Activated CD8-positive, alpha-beta memory T cell treated with anti-CD3 and anti-CD28 coated beads, Interleukin-2, amount 50 U/mL, for 1 hour (primary cell): ENCODE data around the gene KDM6B.
"Not testable (repeated sequence)": the region's sequence is repeated elsewhere in the genome, so short reads cannot be mapped to it uniquely, and the experiment has no call there.

Experiments
- DNase-seq: peaks from one replicate; pipeline ENCODE4 v3.0.0-alpha.2; 2020; ENCODE audit errors: extremely low read depth

Gene KDM6B

GRCh38 chr17:7852262-7852670 is 18.2 kb downstream of the KDM6B start:
- no peak for DNase-seq

DNA sequence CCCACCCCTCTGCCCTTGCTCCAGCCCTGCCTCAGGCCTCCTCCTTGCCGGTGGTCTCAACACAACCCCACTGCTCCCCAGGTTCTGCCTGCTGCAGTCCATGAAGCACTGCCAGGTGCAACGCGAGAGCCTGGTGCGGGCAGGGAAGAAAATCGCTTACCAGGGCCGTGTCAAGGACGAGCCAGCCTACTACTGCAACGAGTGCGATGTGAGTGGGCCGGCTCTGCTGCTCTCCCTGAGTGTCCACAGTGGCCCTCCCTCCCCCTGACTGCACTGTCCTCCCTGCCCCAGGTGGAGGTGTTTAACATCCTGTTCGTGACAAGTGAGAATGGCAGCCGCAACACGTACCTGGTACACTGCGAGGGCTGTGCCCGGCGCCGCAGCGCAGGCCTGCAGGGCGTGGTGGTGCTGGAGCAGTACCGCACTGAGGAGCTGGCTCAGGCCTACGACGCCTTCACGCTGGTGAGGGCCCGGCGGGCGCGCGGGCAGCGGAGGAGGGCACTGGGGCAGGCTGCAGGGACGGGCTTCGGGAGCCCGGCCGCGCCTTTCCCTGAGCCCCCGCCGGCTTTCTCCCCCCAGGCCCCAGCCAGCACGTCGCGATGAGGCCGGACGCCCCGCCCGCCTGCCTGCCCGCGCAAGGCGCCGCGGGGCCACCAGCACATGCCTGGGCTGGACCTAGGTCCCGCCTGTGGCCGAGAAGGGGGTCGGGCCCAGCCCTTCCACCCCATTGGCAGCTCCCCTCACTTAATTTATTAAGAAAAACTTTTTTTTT is 19.1 kb downstream of the KDM6B start:
- no peak for DNase-seq

- no peak for DNase-seq
Measured at GRCh38 chr17:7853691-7854038, 19.6 kb downstream of the KDM6B start.

DNA sequence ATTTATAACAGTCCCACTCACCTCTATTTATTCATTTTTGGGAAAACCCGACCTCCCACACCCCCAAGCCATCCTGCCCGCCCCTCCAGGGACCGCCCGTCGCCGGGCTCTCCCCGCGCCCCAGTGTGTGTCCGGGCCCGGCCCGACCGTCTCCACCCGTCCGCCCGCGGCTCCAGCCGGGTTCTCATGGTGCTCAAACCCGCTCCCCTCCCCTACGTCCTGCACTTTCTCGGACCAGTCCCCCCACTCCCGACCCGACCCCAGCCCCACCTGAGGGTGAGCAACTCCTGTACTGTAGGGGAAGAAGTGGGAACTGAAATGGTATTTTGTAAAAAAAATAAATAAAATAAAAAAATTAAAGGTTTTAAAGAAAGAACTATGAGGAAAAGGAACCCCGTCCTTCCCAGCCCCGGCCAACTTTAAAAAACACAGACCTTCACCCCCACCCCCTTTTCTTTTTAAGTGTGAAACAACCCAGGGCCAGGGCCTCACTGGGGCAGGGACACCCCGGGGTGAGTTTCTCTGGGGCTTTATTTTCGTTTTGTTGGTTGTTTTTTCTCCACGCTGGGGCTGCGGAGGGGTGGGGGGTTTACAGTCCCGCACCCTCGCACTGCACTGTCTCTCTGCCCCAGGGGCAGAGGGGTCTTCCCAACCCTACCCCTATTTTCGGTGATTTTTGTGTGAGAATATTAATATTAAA is 20.2 kb downstream of the KDM6B start:
- no peak for DNase-seq

DNA sequence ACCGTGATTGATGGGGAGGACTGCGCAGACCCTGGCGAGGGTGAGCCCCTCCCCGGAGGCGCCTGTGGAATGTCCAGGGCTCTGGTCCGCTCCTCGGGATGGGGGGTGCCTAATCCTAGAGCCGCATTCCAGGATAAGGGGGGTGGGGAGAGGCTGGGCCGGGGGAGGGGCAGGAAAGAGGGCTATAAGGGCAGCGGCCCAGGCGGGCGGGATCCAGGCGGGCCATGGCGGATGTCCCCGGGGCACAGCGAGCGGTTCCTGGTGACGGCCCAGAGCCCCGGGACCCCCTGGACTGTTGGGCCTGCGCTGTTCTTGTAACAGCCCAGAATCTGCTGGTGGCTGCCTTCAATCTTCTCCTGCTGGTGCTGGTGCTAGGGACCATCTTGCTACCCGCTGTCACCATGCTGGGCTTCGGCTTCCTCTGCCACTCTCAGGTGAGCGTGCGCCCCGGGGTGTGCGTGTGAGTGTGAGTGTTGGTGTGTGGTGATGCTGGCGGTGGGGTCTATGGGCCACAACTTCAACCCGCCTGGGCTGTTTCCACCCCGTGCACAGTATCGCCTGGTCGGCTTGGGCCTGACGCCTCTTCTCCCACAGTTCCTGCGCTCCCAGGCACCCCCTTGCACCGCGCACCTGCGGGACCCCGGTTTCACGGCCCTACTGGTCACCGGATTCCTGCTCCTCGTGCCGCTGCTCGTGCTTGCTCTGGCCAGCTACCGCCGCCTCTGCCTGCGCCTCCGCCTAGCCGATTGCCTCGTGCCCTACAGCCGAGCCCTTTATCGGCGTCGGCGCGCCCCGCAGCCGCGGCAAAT is 21.0 kb downstream of the KDM6B start, which contains the start of gene TMEM88:
Gene TMEM88, plus strand, starts transcription at position 216 of the 809 bp plus-strand sequence. Its CDS starts 9 bp downstream, at position 225.
- DNase-seq: no peak

DNA sequence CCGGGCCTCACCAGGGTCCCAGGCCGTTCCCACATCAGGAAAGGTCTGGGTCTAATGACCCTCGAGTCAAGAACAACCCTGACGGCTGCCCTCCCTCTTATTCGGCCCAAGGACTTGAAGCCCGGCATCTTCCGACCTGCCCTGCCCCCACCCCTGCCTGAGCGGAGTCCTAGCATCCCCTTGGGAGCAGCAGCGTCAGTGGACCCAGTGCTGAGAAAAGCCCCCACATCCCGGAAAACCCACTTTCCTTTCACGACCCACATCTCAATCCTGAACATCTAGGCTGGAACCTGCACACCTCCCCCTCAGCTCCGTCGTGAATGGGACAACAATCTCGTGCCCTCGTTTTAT is 21.6 kb downstream of the KDM6B start:
- DNase-seq: no peak

DNA sequence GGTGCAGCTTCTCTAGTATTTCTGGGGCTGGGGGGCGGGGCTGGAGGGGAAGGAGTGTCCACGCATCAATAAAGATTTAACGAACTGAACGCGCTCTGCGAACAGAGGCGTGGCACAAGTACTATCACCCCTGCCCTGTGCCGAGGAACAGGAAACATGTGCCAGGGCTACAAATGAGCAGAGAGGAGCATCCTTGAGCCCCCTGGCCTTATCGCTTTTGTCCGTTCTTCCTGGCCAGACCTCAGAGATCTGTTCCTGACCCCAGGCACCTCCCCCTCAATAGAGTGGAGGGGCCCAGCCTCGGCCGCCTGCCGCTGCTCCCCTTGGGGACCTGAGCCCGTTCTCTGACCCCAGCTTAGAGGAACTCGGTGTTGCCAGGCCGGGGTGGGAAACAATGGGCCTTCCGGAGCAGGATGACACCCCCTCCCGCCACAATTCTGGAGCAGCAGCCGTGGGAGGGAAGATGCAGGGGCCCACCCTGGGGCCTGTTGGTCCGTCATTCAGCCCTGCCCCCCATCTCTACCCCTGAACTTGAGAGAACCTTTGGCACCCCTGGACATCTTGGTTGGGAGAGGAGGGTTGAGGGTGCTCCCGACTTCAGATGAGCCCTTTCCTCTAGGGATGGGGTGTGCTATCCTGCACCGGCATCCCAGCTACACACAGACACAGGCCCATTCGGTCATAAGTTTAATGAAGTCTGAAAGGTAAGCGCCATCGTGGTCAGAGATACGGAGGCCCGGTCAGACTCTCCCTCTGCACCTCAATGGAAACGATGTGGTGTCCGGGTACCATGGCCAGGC is 22.2 kb downstream of the KDM6B start:
- no peak for DNase-seq

- DNase-seq: peak; percentile 95
Measured at GRCh38 chr17:7856811-7857712, 23.0 kb downstream of the KDM6B start, which contains the start of gene NAA38. Gene NAA38 (minus strand): TSS chr17:7857559. CDS start chr17:7857463, 96 bp downstream.

DNA sequence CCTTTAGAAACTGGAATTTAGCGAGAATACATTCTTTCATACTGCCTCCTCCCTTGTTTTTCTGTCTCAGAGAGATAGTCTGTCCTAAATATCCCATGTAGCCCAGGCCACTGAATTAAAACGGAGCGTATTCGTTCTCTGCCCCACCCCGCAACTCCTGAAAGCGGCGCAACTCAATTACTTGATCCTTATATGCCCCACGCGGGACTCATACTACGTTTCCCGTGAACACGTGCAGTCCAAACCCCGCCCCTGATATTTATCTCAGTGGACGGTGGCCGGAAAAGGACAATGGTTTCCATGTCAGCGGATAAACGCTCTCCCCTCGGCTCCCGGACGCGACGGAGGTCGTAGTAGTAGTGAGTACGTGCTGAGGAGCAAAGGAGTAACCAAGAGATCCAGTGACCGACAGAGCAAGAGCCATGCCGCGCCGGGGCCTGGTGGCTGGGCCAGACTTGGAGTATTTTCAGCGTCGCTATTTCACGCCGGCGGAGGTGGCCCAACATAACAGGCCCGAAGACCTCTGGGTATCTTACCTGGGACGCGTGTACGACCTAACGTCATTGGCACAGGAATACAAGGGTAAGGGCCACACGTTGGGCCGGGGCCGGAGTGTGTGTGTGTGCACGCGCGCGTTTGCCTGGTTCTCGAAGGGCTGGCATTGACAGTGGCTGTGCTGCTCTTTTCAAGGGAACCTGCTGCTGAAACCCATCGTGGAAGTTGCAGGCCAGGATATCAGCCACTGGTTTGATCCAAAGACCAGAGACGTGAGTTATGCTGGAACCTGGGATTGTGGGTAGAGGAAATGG is 23.9 kb downstream of the KDM6B start, which contains the start of gene CYB5D1:
Gene CYB5D1, plus strand, starts transcription at position 291 of the 809 bp plus-strand sequence. Its CDS starts 132 bp downstream, at position 423.
- peak; percentile 88 for DNase-seq

GRCh38 chr17:7858522-7858810 is 24.4 kb downstream of the KDM6B start:
- DNase-seq: no peak

GRCh38 chr17:7859028-7859427 is 25.0 kb downstream of the KDM6B start:
- no peak for DNase-seq

DNA sequence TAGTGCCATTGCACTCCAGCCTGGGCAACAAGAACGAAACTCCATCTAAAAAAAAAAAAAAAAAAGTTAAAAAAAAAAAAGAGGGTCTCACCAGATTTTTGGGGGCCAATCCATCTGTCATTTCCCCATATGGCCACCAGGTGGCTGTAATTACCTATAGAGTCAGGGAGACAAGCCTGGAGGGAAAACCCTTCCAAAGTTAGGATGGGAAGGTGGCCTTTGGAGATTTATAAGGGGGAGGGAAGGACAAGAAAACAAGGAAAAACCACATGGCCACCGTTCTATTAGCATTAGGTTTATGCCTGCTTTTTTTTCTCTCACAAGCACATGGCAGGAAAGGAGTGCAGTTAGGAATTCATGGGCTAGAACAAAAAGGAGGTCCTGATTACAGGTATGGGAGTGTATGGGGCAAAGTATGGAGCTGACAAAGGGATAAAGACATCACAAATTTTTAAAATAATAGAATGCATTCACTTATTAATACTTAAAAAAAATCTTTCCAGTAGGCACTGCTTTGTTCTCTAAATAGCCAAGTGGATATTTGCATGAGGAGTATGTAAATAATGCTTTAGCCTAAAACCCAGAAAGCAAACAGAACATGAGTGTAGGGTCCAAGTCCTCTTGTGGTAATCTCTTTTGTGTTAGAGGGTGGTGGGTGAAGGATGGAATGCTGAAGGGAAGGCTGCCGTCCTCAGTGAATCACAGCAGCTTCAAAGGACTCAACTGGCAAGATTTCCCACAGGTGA is 28.8 kb downstream of the KDM6B start:
- DNase-seq: no peak

- not testable (repeated sequence) for DNase-seq
Measured at GRCh38 chr17:7864384-7864783, 30.4 kb downstream of the KDM6B start.

DNA sequence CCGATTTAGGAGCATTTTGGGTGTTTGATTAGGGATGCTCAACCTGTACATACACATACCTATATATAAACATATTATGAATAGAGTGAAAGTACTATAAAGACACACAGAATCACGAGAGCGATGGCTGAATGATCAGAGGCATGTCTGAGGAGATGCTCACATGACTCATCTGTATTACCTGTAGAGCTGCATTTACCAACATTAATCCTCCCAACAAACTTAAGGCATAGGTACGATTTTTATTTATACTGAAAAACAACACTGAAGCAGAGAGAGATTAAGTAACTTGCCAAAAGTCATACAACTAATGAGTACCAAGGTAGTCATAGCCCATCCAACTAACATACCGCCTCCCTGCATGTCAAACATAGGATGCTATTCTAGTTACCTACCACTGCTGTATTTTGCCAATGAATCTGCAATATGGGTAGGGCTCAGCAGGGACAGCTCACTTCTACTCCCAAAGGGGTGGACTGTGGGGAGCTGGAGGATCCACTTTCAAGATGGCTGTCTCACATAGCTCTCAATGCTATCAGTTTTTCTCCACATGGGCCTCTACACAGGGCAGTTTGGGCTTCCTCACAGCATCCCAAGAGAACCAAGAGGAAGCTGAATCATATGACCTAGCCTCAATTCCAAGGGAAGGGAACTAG is 31.1 kb downstream of the KDM6B start:
- no peak for DNase-seq

GRCh38 chr17:7867881-7868329 is 33.9 kb downstream of the KDM6B start:
- DNase-seq: no peak

DNA sequence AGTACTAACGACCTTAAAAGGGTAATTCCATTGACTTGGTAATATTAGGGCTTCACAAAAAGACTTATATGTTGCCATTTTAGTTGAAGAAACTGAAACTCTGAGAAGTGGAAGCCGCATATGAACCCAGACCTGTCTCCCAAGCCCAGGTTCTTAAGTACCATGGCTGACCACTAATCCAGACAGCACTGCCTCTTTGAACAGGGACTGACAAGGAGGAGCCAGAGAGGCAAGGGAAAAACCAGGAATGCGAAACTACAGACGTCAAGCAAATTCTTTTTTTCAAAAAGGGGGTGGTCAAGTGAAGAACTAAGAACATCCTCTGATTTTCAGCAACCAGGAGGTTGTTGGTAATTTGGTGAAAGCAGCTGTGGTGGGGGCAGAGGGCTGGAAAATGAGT is 39.0 kb downstream of the KDM6B start:
- no peak for DNase-seq

DNA sequence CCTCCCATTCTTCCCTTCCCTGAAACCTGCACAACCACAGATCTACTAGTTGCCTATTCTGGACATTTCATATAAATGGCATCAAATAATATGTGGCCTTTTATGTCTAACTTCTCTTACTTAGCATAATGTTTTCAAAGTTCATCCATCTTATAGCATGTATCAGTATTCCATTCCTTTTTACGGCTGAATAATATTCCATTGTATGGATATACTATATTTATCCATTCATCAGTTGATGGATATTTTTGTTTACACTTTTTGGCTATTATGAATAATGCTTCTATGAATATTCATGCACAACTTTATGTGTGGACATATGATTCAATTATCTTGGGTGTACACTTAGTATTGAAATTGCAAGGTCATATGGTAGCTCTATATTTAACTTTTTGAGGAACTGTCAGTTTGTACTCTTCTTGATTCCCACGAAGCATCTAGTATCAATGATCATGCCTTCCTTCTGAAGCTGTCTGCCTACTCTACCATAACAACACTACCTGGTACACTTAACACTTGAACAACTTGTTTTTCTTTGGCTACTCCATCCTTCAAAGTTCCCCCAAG is 41.9 kb downstream of the KDM6B start:
- DNase-seq: no peak

DNA sequence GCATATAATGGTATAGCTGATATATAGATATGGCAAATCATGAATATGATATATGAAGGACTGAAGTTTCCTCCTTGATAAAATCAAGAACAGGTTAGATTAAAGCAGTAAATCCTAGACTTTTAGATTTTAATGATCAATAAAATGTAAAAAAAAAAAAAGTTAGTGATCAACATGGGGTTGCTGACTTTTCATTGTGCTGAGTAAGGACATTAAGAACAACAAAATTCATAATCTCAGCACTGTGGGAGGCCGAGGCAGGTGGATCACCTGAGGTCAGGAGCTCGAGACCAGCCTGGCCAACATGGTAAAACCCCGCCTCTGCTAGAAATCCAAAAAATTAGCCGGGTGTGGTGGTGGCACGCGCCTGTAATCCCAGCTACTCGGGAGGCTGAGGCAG is 44.2 kb downstream of the KDM6B start:
- no peak for DNase-seq
